ENCODE data around the gene TRIP6. TPM values are rescaled to one million over a fixed set of nuclear protein-coding genes. Genes with fewer than 3 reads are reported as not detected.
A peak's percentile ranks its signal among the peaks of the same experiment; 100 is the strongest.

Gene TRIP6
- total and polyA plus RNA-seq, 2 of the 8 experiments (the other 6 are each of a cell fraction or from before 2014, with no cell fraction given): 88.4 to 103 TPM

GRCh38 chr7:100899432-100899831 lies 32.2 kb downstream of the TRIP6 start:
- H2AK5ac ChIP-seq (ENCODE audit: low read depth, low read length): no peak overlapping the region
- H2BK12ac ChIP-seq (ENCODE audit: low read depth, low read length): no peak overlapping the region
- DNase-seq (ENCODE audit: low read depth in 1 of 2, low spot score in 2 of 2) (no peak), FAIRE-seq (no peak)
- H2BK15ac ChIP-seq (ENCODE audit: low read length): no peak overlapping the region
- H3K4me1 ChIP-seq (replicated peaks in 1 of 4; ENCODE audit: control insufficient read depth in 3 of 4, insufficient read depth in 4 of 4, low read length in 3 of 4): peaks cover 0 to 7% (median 4%) of the 10 kb centered on the region in 4 experiments; a peak in 6 of 7 replicates
- no peaks in the 10 kb centered on the region for H3K36me3 ChIP-seq (ENCODE audit: control insufficient read depth in 2 of 4, insufficient read depth in 4 of 4, low read length in 3 of 4)
- H3K14ac ChIP-seq (ENCODE audit: insufficient read length): no peak overlapping the region
- H3K79me1 ChIP-seq (ENCODE audit: low read depth, low read length): no peaks in the 10 kb centered on the region
- no peaks in the 10 kb centered on the region for H3K9me3 ChIP-seq (ENCODE audit: insufficient read depth in 2 of 2, low read depth in 1 of 2, low read length in 1 of 2)
- H3K9ac ChIP-seq (replicated peaks in 1 of 4; ENCODE audit: extremely low read depth in 1 of 4, low read depth in 3 of 4, low read length in 3 of 4): no peak overlapping the region
- WGBS, 2 experiments (ENCODE audit: extremely low coverage in 1 of 2, insufficient coverage in 1 of 2, insufficient read length in 1 of 2, insufficient replicate concordance in 2 of 2, low coverage in 1 of 2, low lambda C conversion rate in 2 of 2, missing lambda C conversion rate in 1 of 2): 97% methylated on average over 5 of the region's 5 CpGs; no CpG with 5 or more reads in 1 of the 2 experiments
- no peak overlapping the region for H2BK5ac ChIP-seq (ENCODE audit: low read depth, low read length)
- H3K56ac ChIP-seq (replicated peaks; ENCODE audit: insufficient read length, low read depth, low read length): no peak overlapping the region
- no peak overlapping the region for H4K5ac ChIP-seq (ENCODE audit: insufficient read length, low read depth, low read length)
- TF ChIP-seq KDM1A (IDR thresholded peaks at IDR 0.05; ENCODE audit: borderline replicate concordance, low read length) (0 out of 2 replicates have a peak, but pooled peaks have one; percentile 19), ZNF274 (IDR thresholded peaks at IDR 0.05; ENCODE audit: borderline replicate concordance, extremely low read depth, low read length) (no peak)
- no peak overlapping the region for H4K8ac ChIP-seq (ENCODE audit: extremely low read depth, insufficient read depth, low read length)
- no peak overlapping the region for H2AFZ ChIP-seq (ENCODE audit: low read length)
- peaks cover 0 to 5% of the 10 kb centered on the region in 2 experiments for H4K20me1 ChIP-seq (replicated peaks in 1 of 2; ENCODE audit: control insufficient read depth in 1 of 2, insufficient read depth in 2 of 2, low read length in 2 of 2)
- ChIA-PET POLR2A (ENCODE audit: partially characterized antibody) (interaction anchor here (0.8 to 1.5 kb wide), 4 partner anchors 10 to 52 kb away, joined by 3 to 4 read pairs (median 3); partner anchors contain the start of genes SRRT and UFSP1), CTCF (ENCODE audit: partially characterized antibody) (interaction anchor here (0.6 to 3.2 kb wide), 9 partner anchors 10 to 178 kb away, joined by 3 to 18 read pairs (median 4); partner anchors contain the start of genes MUC17, MUC3A and UFSP1)
- no peak overlapping the region for H2BK20ac ChIP-seq (ENCODE audit: low read length)
- no peak overlapping the region for H3K4ac ChIP-seq (replicated peaks; ENCODE audit: insufficient read length, low read depth, low read length)
- no peak overlapping the region for H3K27ac ChIP-seq (ENCODE audit: low read depth, low read length)
- no peak overlapping the region for H3K18ac ChIP-seq (ENCODE audit: extremely low read depth, low read length)
- H3K4me3 ChIP-seq (ENCODE audit: extremely low read depth in 1 of 4, insufficient read depth in 2 of 4, low read depth in 3 of 4, low read length in 4 of 4): no peak overlapping the region
- H3K79me2 ChIP-seq (ENCODE audit: control insufficient read depth in 1 of 2, insufficient read depth in 2 of 2, low read length in 2 of 2): no peaks in the 10 kb centered on the region
- no peak overlapping the region for H3K23ac ChIP-seq (ENCODE audit: insufficient read length)
- no peak overlapping the region for H4K91ac ChIP-seq (replicated peaks; ENCODE audit: insufficient read length, low read length)
- H2BK120ac ChIP-seq (replicated peaks; ENCODE audit: low read depth, low read length): no peak overlapping the region
- no peak overlapping the region for H3K4me2 ChIP-seq (ENCODE audit: insufficient read depth in 1 of 2, low read depth in 2 of 2, low read length in 2 of 2)
- H3K27me3 ChIP-seq (replicated peaks in 1 of 4; ENCODE audit: control insufficient read depth in 3 of 4, extremely low read depth in 1 of 4, insufficient read depth in 3 of 4, low read length in 3 of 4): peaks cover 14 to 25% (median 18%) of the 10 kb centered on the region in 4 experiments
- peaks cover 6% of the 10 kb centered on the region; the same call in 1 of the 2 replicates for H3K23me2 ChIP-seq (ENCODE audit: low read depth, low read length)
